Activated naive CD4-positive, alpha-beta T cell treated with anti-CD3 and anti-CD28 coated beads, Interleukin-2, amount 50 U/mL, for 24 hours (primary cell): Measurements from ENCODE around the gene VWA5B1.
A peak's percentile ranks its signal among the peaks of the same experiment; 100 is the strongest.
"Not testable (repeated sequence)": the region's sequence is repeated elsewhere in the genome, so short reads cannot be mapped to it uniquely, and the experiment has no call there.

Experiments
- H3K27ac Mint-ChIP-seq: one replicate; pipeline ENCODE4 v1.8.0; 2021; ENCODE audit warnings: mild to moderate bottlenecking, mixed read lengths
- H3K27me3 Mint-ChIP-seq: one replicate; pipeline ENCODE4 v1.8.0; 2021; ENCODE audit warnings: mixed read lengths
- H3K36me3 Mint-ChIP-seq: one replicate; pipeline ENCODE4 v1.8.0; 2021; ENCODE audit warnings: mixed read lengths
- H3K4me1 Mint-ChIP-seq: one replicate; pipeline ENCODE4 v1.8.0; 2021; ENCODE audit warnings: mixed read lengths
- H3K4me3 Mint-ChIP-seq: one replicate; pipeline ENCODE4 v1.8.0; 2021; ENCODE audit warnings: mild to moderate bottlenecking, mixed read lengths
- H3K9me3 Mint-ChIP-seq: one replicate; pipeline ENCODE4 v1.8.0; 2021; ENCODE audit warnings: mixed read lengths

VWA5B1 gene

GRCh38 chr1:20275319-20275925 lies 15.3 kb upstream of the VWA5B1 start:
- no peaks in the 10 kb centered on the region for H3K4me1 Mint-ChIP-seq
- H3K9me3 Mint-ChIP-seq = peaks cover 8% of the 10 kb centered on the region
- no peak overlapping the region for H3K4me3 Mint-ChIP-seq
- H3K36me3 Mint-ChIP-seq = no peaks in the 10 kb centered on the region
- no peak overlapping the region for H3K27ac Mint-ChIP-seq
- H3K27me3 Mint-ChIP-seq = peaks cover 12% of the 10 kb centered on the region

GRCh38 chr1:20276485-20277159 lies 14.1 kb upstream of the VWA5B1 start:
- Mint-ChIP-seq H3K4me1 (no peaks in the 10 kb centered on the region), H3K27ac (no peak overlapping the region), H3K27me3 (peaks cover 5% of the 10 kb centered on the region), H3K9me3 (no peaks in the 10 kb centered on the region), H3K36me3 (no peaks in the 10 kb centered on the region), H3K4me3 (no peak overlapping the region)

- H3K4me1 Mint-ChIP-seq = no peaks in the 10 kb centered on the region
Measured at GRCh38 chr1:20278692-20279130, 12.0 kb upstream of the VWA5B1 start.

GRCh38 chr1:20279509-20279908 lies 11.2 kb upstream of the VWA5B1 start:
- Mint-ChIP-seq H3K4me3 (no peak overlapping the region), H3K27me3 (peaks cover 5% of the 10 kb centered on the region), H3K9me3 (no peaks in the 10 kb centered on the region), H3K27ac (no peak overlapping the region), H3K4me1 (no peaks in the 10 kb centered on the region), H3K36me3 (no peaks in the 10 kb centered on the region)

More at GRCh38 chr1:20278692-20279130, 12.0 kb upstream of the VWA5B1 start:
- H3K27me3 Mint-ChIP-seq = peaks cover 5% of the 10 kb centered on the region
- no peak overlapping the region for H3K4me3 Mint-ChIP-seq
- no peaks in the 10 kb centered on the region for H3K36me3 Mint-ChIP-seq
- H3K27ac Mint-ChIP-seq = no peak overlapping the region
- no peaks in the 10 kb centered on the region for H3K9me3 Mint-ChIP-seq

GRCh38 chr1:20280341-20280740 lies 10.3 kb upstream of the VWA5B1 start:
- Mint-ChIP-seq H3K36me3 (no peaks in the 10 kb centered on the region), H3K4me1 (no peaks in the 10 kb centered on the region), H3K27me3 (peaks cover 9% of the 10 kb centered on the region), H3K27ac (no peak overlapping the region), H3K4me3 (no peak overlapping the region), H3K9me3 (no peaks in the 10 kb centered on the region)

- Mint-ChIP-seq H3K4me3 (no peak overlapping the region), H3K27me3 (peaks cover 9% of the 10 kb centered on the region), H3K27ac (no peak overlapping the region), H3K36me3 (no peaks in the 10 kb centered on the region), H3K4me1 (no peaks in the 10 kb centered on the region), H3K9me3 (no peaks in the 10 kb centered on the region)
Measured at GRCh38 chr1:20280906-20281305, 9.8 kb upstream of the VWA5B1 start.

GRCh38 chr1:20281801-20282200 lies 8.9 kb upstream of the VWA5B1 start:
- Mint-ChIP-seq H3K4me1 (no peaks in the 10 kb centered on the region), H3K27me3 (peaks cover 6% of the 10 kb centered on the region)

GRCh38 chr1:20282533-20282932 lies 8.1 kb upstream of the VWA5B1 start:
- H3K4me3 Mint-ChIP-seq = no peak overlapping the region

More at GRCh38 chr1:20281801-20282200, 8.9 kb upstream of the VWA5B1 start:
- Mint-ChIP-seq H3K9me3 (no peaks in the 10 kb centered on the region), H3K27ac (no peak overlapping the region), H3K36me3 (no peaks in the 10 kb centered on the region), H3K4me3 (no peak overlapping the region)

GRCh38 chr1:20284046-20284445 lies 6.6 kb upstream of the VWA5B1 start:
- H3K27ac Mint-ChIP-seq = no peak overlapping the region
- H3K4me1 Mint-ChIP-seq = no peaks in the 10 kb centered on the region
- no peaks in the 10 kb centered on the region for H3K9me3 Mint-ChIP-seq
- H3K4me3 Mint-ChIP-seq = no peak overlapping the region
- H3K36me3 Mint-ChIP-seq = no peaks in the 10 kb centered on the region
- H3K27me3 Mint-ChIP-seq = peaks cover 10% of the 10 kb centered on the region

More at GRCh38 chr1:20282533-20282932, 8.1 kb upstream of the VWA5B1 start:
- H3K36me3 Mint-ChIP-seq = no peaks in the 10 kb centered on the region
- no peak overlapping the region for H3K27ac Mint-ChIP-seq
- H3K27me3 Mint-ChIP-seq = peaks cover 6% of the 10 kb centered on the region
- no peaks in the 10 kb centered on the region for H3K9me3 Mint-ChIP-seq
- H3K4me1 Mint-ChIP-seq = no peaks in the 10 kb centered on the region

- Mint-ChIP-seq H3K4me3 (no peak overlapping the region), H3K27ac (no peak overlapping the region), H3K4me1 (no peaks in the 10 kb centered on the region), H3K9me3 (no peaks in the 10 kb centered on the region), H3K36me3 (no peaks in the 10 kb centered on the region), H3K27me3 (peaks cover 10% of the 10 kb centered on the region)
Measured at GRCh38 chr1:20284625-20285024, 6.0 kb upstream of the VWA5B1 start.

GRCh38 chr1:20285510-20285909 lies 5.2 kb upstream of the VWA5B1 start:
- H3K4me3 Mint-ChIP-seq = no peak overlapping the region
- no peaks in the 10 kb centered on the region for H3K36me3 Mint-ChIP-seq
- H3K27me3 Mint-ChIP-seq = peaks cover 17% of the 10 kb centered on the region
- no peaks in the 10 kb centered on the region for H3K4me1 Mint-ChIP-seq
- no peaks in the 10 kb centered on the region for H3K9me3 Mint-ChIP-seq
- no peak overlapping the region for H3K27ac Mint-ChIP-seq

- H3K9me3 Mint-ChIP-seq, H3K36me3 Mint-ChIP-seq, H3K27ac Mint-ChIP-seq, H3K4me3 Mint-ChIP-seq: not testable (repeated sequence)
- Mint-ChIP-seq H3K27me3 (peaks cover 33% of the 10 kb centered on the region), H3K4me1 (peaks cover 15% of the 10 kb centered on the region)
Measured at GRCh38 chr1:20287696-20288095, 3.0 kb upstream of the VWA5B1 start.

- Mint-ChIP-seq H3K27me3 (peaks cover 33% of the 10 kb centered on the region), H3K4me3 (peak overlapping the region; percentile 79), H3K27ac (no peak overlapping the region), H3K36me3 (no peaks in the 10 kb centered on the region), H3K9me3 (no peaks in the 10 kb centered on the region), H3K4me1 (peaks cover 15% of the 10 kb centered on the region)
Measured at GRCh38 chr1:20291645-20292084, 990 bp downstream of the VWA5B1 start.

GRCh38 chr1:20298626-20299025 lies 8.0 kb downstream of the VWA5B1 start:
- Mint-ChIP-seq H3K36me3 (no peaks in the 10 kb centered on the region), H3K4me3 (no peak overlapping the region), H3K27ac (no peak overlapping the region), H3K9me3 (no peaks in the 10 kb centered on the region), H3K27me3 (peaks cover 3% of the 10 kb centered on the region), H3K4me1 (no peaks in the 10 kb centered on the region)

GRCh38 chr1:20301463-20302107 lies 10.9 kb downstream of the VWA5B1 start:
- Mint-ChIP-seq H3K27ac (no peak overlapping the region), H3K27me3 (no peaks in the 10 kb centered on the region), H3K4me1 (no peaks in the 10 kb centered on the region), H3K9me3 (no peaks in the 10 kb centered on the region), H3K4me3 (no peak overlapping the region), H3K36me3 (no peaks in the 10 kb centered on the region)

GRCh38 chr1:20302108-20302471 lies 11.4 kb downstream of the VWA5B1 start:
- H3K27me3 Mint-ChIP-seq = no peaks in the 10 kb centered on the region
- H3K4me3 Mint-ChIP-seq = no peak overlapping the region

More at GRCh38 chr1:20302108-20302471, 11.4 kb downstream of the VWA5B1 start:
- Mint-ChIP-seq H3K27ac (no peak overlapping the region), H3K36me3 (no peaks in the 10 kb centered on the region), H3K4me1 (no peaks in the 10 kb centered on the region), H3K9me3 (no peaks in the 10 kb centered on the region)
